Fibroblast of peridontal ligament (primary cell): ENCODE measurements around the gene UNKL.

Experiments
- DNase-seq: peaks from one replicate; pipeline ENCODE4 v3.0.0-alpha.2; 2010; ENCODE audit errors: extremely low read depth

Gene UNKL

GRCh38 chr16:1325673-1326371, 88.7 kb downstream of the UNKL start:
- no peak for DNase-seq

GRCh38 chr16:1325261-1325660, 89.2 kb downstream of the UNKL start:
- DNase-seq = no peak

GRCh38 chr16:1324286-1324826, 90.1 kb downstream of the UNKL start:
- no peak for DNase-seq

GRCh38 chr16:1323296-1324239, 90.9 kb downstream of the UNKL start:
- DNase-seq = no peak

- no peak for DNase-seq
Measured at GRCh38 chr16:1322407-1322806, 92.1 kb downstream of the UNKL start.

GRCh38 chr16:1320658-1321240, 93.8 kb downstream of the UNKL start:
- no peak for DNase-seq

- DNase-seq = no peak
Measured at GRCh38 chr16:1320097-1320496, 94.4 kb downstream of the UNKL start.

GRCh38 chr16:1319041-1319440, 95.5 kb downstream of the UNKL start:
- no peak for DNase-seq

GRCh38 chr16:1318268-1318545, 96.3 kb downstream of the UNKL start:
- DNase-seq = no peak

- no peak for DNase-seq
Measured at GRCh38 chr16:1317479-1318267, 96.8 kb downstream of the UNKL start.

GRCh38 chr16:1316033-1316405, 98.5 kb downstream of the UNKL start:
- DNase-seq = no peak

- no peak for DNase-seq
Measured at GRCh38 chr16:1315081-1316032, 99.1 kb downstream of the UNKL start.

- no peak for DNase-seq
Measured at GRCh38 chr16:1314399-1315068, 100.0 kb downstream of the UNKL start.

- DNase-seq = no peak
Measured at GRCh38 chr16:1313721-1314369, 100.7 kb downstream of the UNKL start.
